Measurements from ENCODE around the gene RNF213.

GRCh38 chr17:80228477-80228876, 32.2 kb upstream of the RNF213 start:
- no peak for TF ChIP-seq CTCF (IDR thresholded peaks at IDR 0.05; ENCODE audit: low read length)
- TF ChIP-seq EZH2phosphoT487 (IDR thresholded peaks at IDR 0.05; ENCODE audit: low read length) = no peak
